H1 (cell line): Measurements from ENCODE around the gene TLK2. TPM values are rescaled to one million over a fixed set of nuclear protein-coding genes. Genes with fewer than 3 reads are reported as not detected.

Experiments used
- CTCF ChIA-PET: fragments of 300-600 bp; sonication (Branson Sonifier 250); formaldehyde crosslinking; loops from one replicate; lab custom pipeline; 2021; ENCODE audit not compliant: partially characterized antibody; lab: Charles Lee
- POLR2A ChIA-PET: fragments of 300-600 bp; sonication (Branson Sonifier 250); formaldehyde crosslinking; loops from one replicate; lab custom pipeline; 2021; ENCODE audit warnings: inconsistent platforms; ENCODE audit not compliant: partially characterized antibody; lab: Charles Lee
- DNase-seq, 2 experiments: peaks; one replicate each; pipeline versions ENCODE4 v3.0.0 to v3.0.0-alpha.2; 2010 to 2022; ENCODE audit warnings: low spot score in 2 of 2, low read depth in 1 of 2, mixed read lengths in 1 of 2
- FAIRE-seq: peaks from 2 replicates; lab custom pipeline; 2011; peaks lifted over from hg19 to GRCh38; lab: Jason Lieb, UNC
- H2AFZ ChIP-seq: 2 replicates; pipeline ENCODE4 v1.8.1; 2012; ENCODE audit warnings: low read length, inconsistent platforms
- H2AK5ac ChIP-seq: 2 replicates; pipeline ENCODE4 v1.6.1; 2013; ENCODE audit warnings: low read depth, low read length
- H2BK120ac ChIP-seq: replicated peaks from 2 replicates; pipeline ENCODE3; 2013; ENCODE audit warnings: low read depth, low read length, inconsistent platforms
- H2BK12ac ChIP-seq: 2 replicates; pipeline ENCODE4 v1.6.1; 2013; ENCODE audit warnings: low read depth, low read length
- H2BK15ac ChIP-seq: 2 replicates; pipeline ENCODE4 v1.6.1; 2013; ENCODE audit warnings: low read length
- H2BK20ac ChIP-seq: 2 replicates; pipeline ENCODE4 v1.6.1; 2013; ENCODE audit warnings: low read length
- H2BK5ac ChIP-seq: 2 replicates; pipeline ENCODE4 v1.6.1; 2013; ENCODE audit warnings: low read depth, low read length
- H3K14ac ChIP-seq: 2 replicates; pipeline ENCODE4 v1.6.1; 2013; ENCODE audit warnings: inconsistent platforms; ENCODE audit not compliant: insufficient read length
- H3K18ac ChIP-seq: 2 replicates; pipeline ENCODE4 v1.6.1; 2013; ENCODE audit warnings: low read length; ENCODE audit errors: extremely low read depth
- H3K23ac ChIP-seq: 2 replicates; pipeline ENCODE4 v1.6.1; 2013; ENCODE audit warnings: inconsistent platforms; ENCODE audit not compliant: insufficient read length
- H3K23me2 ChIP-seq: 2 replicates; pipeline ENCODE4 v1.6.1; 2013; ENCODE audit warnings: low read depth, low read length
- H3K27ac ChIP-seq: 2 replicates; pipeline ENCODE4 v1.6.1; 2011; ENCODE audit warnings: low read depth, low read length, inconsistent platforms
- H3K27me3 ChIP-seq, 4 experiments: replicated peaks in 1 of 4; 1 replicate in 1 of 4; 2 replicates in 3 of 4; pipeline versions ENCODE4 v1.6.1 to v1.8.1; 2011 to 2013; ENCODE audit warnings: low read length in 3 of 4, mild to moderate bottlenecking in 3 of 4, inconsistent platforms in 2 of 4, mixed read lengths in 2 of 4, moderate library complexity in 1 of 4; ENCODE audit not compliant: control insufficient read depth in 3 of 4, insufficient read depth in 3 of 4; ENCODE audit errors: extremely low read depth in 1 of 4
- H3K36me3 ChIP-seq, 4 experiments: 2 replicates each; pipeline versions ENCODE4 v1.6.1 to v1.8.1; 2011 to 2013; ENCODE audit warnings: mild to moderate bottlenecking in 4 of 4, low read length in 3 of 4, moderate library complexity in 2 of 4, control low read depth in 1 of 4, inconsistent platforms in 1 of 4; ENCODE audit not compliant: insufficient read depth in 4 of 4, control insufficient read depth in 2 of 4
- H3K4ac ChIP-seq: replicated peaks from 2 replicates; pipeline ENCODE3; 2013; ENCODE audit warnings: low read length, low read depth, mixed read lengths, inconsistent platforms; ENCODE audit not compliant: insufficient read length
- H3K4me1 ChIP-seq, 4 experiments: replicated peaks in 1 of 4; 1 replicate in 1 of 4; 2 replicates in 3 of 4; pipeline versions ENCODE4 v1.6.1 to v1.8.1; 2011 to 2013; ENCODE audit warnings: low read length in 3 of 4, inconsistent platforms in 2 of 4, mixed read lengths in 1 of 4; ENCODE audit not compliant: insufficient read depth in 4 of 4, control insufficient read depth in 3 of 4
- H3K4me2 ChIP-seq, 2 experiments: 2 replicates each; pipeline versions ENCODE4 v1.6.1 to v1.8.1; 2011 to 2013; ENCODE audit warnings: low read depth in 2 of 2, low read length in 2 of 2, control low read depth in 1 of 2, inconsistent platforms in 1 of 2, mild to moderate bottlenecking in 1 of 2; ENCODE audit not compliant: insufficient read depth in 1 of 2
- H3K4me3 ChIP-seq, 4 experiments: fragments of 200-600, 300-600 bp in 1 of 4; sonication (generic), shearing (Covaris generic), sonication (Bioruptor Twin) in 1 of 4; 2 replicates each; pipeline versions ENCODE4 v1.5.1 to v1.8.1; 2011 to 2016; ENCODE audit warnings: low read length in 4 of 4, low read depth in 3 of 4, control low read depth in 2 of 4, inconsistent platforms in 2 of 4, mild to moderate bottlenecking in 2 of 4, mixed read lengths in 1 of 4, moderate library complexity in 1 of 4; ENCODE audit not compliant: insufficient read depth in 2 of 4; ENCODE audit errors: extremely low read depth in 1 of 4
- H3K56ac ChIP-seq: replicated peaks from 2 replicates; pipeline ENCODE3; 2013; ENCODE audit warnings: low read depth, mild to moderate bottlenecking, mixed read lengths, low read length, inconsistent platforms; ENCODE audit not compliant: insufficient read length
- H3K79me1 ChIP-seq: 2 replicates; pipeline ENCODE4 v1.6.1; 2013; ENCODE audit warnings: low read depth, low read length, control low read depth
- H3K79me2 ChIP-seq, 2 experiments: 2 replicates each; pipeline versions ENCODE4 v1.6.1 to v1.8.1; 2012 to 2013; ENCODE audit warnings: low read length in 2 of 2, mild to moderate bottlenecking in 2 of 2, inconsistent platforms in 1 of 2; ENCODE audit not compliant: insufficient read depth in 2 of 2, control insufficient read depth in 1 of 2
- H3K9ac ChIP-seq, 4 experiments: replicated peaks in 1 of 4; 1 replicate in 1 of 4; 2 replicates in 3 of 4; pipeline versions ENCODE4 v1.6.1 to v1.8.1; 2011 to 2013; ENCODE audit warnings: low read depth in 3 of 4, low read length in 3 of 4, control low read depth in 2 of 4, mild to moderate bottlenecking in 2 of 4, moderate library complexity in 2 of 4, inconsistent platforms in 1 of 4; ENCODE audit errors: extremely low read depth in 1 of 4
- H3K9me3 ChIP-seq, 2 experiments: 2 replicates each; pipeline versions ENCODE4 v1.6.1 to v1.8.1; 2012 to 2013; ENCODE audit warnings: mild to moderate bottlenecking in 2 of 2, moderate library complexity in 2 of 2, control low read depth in 1 of 2, inconsistent platforms in 1 of 2, low read depth in 1 of 2, low read length in 1 of 2, mixed read lengths in 1 of 2; ENCODE audit not compliant: insufficient read depth in 2 of 2
- H4K20me1 ChIP-seq, 2 experiments: replicated peaks in 1 of 2; 2 replicates each; pipeline versions ENCODE3 to v1.8.1; 2011 to 2013; ENCODE audit warnings: inconsistent platforms in 2 of 2, low read length in 2 of 2, mild to moderate bottlenecking in 1 of 2; ENCODE audit not compliant: insufficient read depth in 2 of 2, control insufficient read depth in 1 of 2
- H4K5ac ChIP-seq: 2 replicates; pipeline ENCODE4 v1.6.1; 2013; ENCODE audit warnings: low read length, low read depth, mixed read lengths, inconsistent platforms; ENCODE audit not compliant: insufficient read length
- H4K8ac ChIP-seq: 2 replicates; pipeline ENCODE4 v1.8.0; 2013; ENCODE audit warnings: mild to moderate bottlenecking, moderate library complexity, low read length, inconsistent platforms; ENCODE audit not compliant: insufficient read depth; ENCODE audit errors: extremely low read depth
- H4K91ac ChIP-seq: replicated peaks from 2 replicates; pipeline ENCODE3; 2013; ENCODE audit warnings: low read length, mixed read lengths, inconsistent platforms; ENCODE audit not compliant: insufficient read length
- ATF3 ChIP-seq: IDR thresholded peaks from 2 replicates; pipeline ENCODE4 v1.6.1; 2011; ENCODE audit warnings: low read depth, mild to moderate bottlenecking, low read length; ENCODE audit not compliant: insufficient read depth
- CHD1 ChIP-seq: IDR thresholded peaks from 2 replicates; pipeline ENCODE4 v1.6.1; 2012; ENCODE audit warnings: low read depth, low read length, improper control_type of control experiment
- CTBP2 ChIP-seq: IDR thresholded peaks from 2 replicates; pipeline ENCODE4 v1.7.0; 2011; ENCODE audit warnings: borderline replicate concordance, mild to moderate bottlenecking, moderate library complexity, mixed read lengths, low read length; ENCODE audit not compliant: insufficient read depth, insufficient read length
- E2F6 ChIP-seq: IDR thresholded peaks from 2 replicates; pipeline ENCODE4 v1.6.1; 2012; ENCODE audit warnings: inconsistent platforms
- FOSL1 ChIP-seq: IDR thresholded peaks from 2 replicates; pipeline ENCODE4 v1.6.1; 2011; ENCODE audit warnings: mild to moderate bottlenecking, low read depth, low read length, moderate library complexity; ENCODE audit not compliant: insufficient read depth
- KDM5A ChIP-seq: fragments of 200-600 bp; IDR thresholded peaks from 2 replicates; pipeline ENCODE4 v1.7.1; 2012; ENCODE audit warnings: mild to moderate bottlenecking, low read length, inconsistent platforms, mixed read lengths
- PHF8 ChIP-seq: fragments of 200-600 bp; sonication (generic); conservative IDR thresholded peaks from 2 replicates; pipeline ENCODE4 v1.7.1; 2012; ENCODE audit warnings: low read depth, mild to moderate bottlenecking, inconsistent platforms, low read length, moderate library complexity
- SAP30 ChIP-seq: fragments of 300-600 bp; sonication (generic); IDR thresholded peaks from 2 replicates; pipeline ENCODE4 v1.7.1; 2012; ENCODE audit warnings: low read length, moderate library complexity, mild to moderate bottlenecking, inconsistent platforms; ENCODE audit not compliant: insufficient read depth, insufficient replicate concordance
- TBP ChIP-seq: IDR thresholded peaks from 2 replicates; pipeline ENCODE4 v1.6.1; 2011; ENCODE audit warnings: low read depth, low read length, improper control_type of control experiment
- ZNF274 ChIP-seq: IDR thresholded peaks from 2 replicates; pipeline ENCODE4 v1.7.0; 2012; ENCODE audit warnings: low read length, borderline replicate concordance; ENCODE audit errors: extremely low read depth
- WGBS, 2 experiments: shearing (Covaris generic) in 1 of 2; methylation state at CpG; one replicate each; pipeline versions ENCODE4 v1.1.6 to v1.1.7; 2013 to 2015; ENCODE audit warnings: low lambda C conversion rate in 2 of 2, mixed read lengths in 2 of 2, inconsistent platforms in 1 of 2, low coverage in 1 of 2, missing lambda C conversion rate in 1 of 2; ENCODE audit not compliant: insufficient replicate concordance in 2 of 2, insufficient coverage in 1 of 2, insufficient read length in 1 of 2; ENCODE audit errors: extremely low coverage in 1 of 2, missing lambda C conversion rate in 1 of 2; 5-methylcytosine and 5-hydroxymethylcytosine counted together
- polyA plus RNA-seq, 7 experiments: library from polyadenylated mRNA; depleted of rRNA in 3 of 7; stranded (reverse) in 5 of 7; unstranded in 2 of 7; fragments of >200 nt in 5 of 7; fragments of 200-250 nt in 2 of 7; gene quantifications; 1 replicate in 5 of 7; 2 replicates in 1 of 7; 4 replicates in 1 of 7; pipeline versions ENCODE4 v1.2.1 to v1.2.3, GENCODE V29; 2011 to 2013; ENCODE audit warnings: missing spikeins in 2 of 7, mixed read lengths in 2 of 7
- total RNA-seq: library from RNA; stranded (reverse); fragmentation: NEBNext Ultra II Directional; extraction: Animal tissue kit (Norgen Biotek cat#: 25700); gene quantifications from 2 replicates; pipeline ENCODE4 v1.2.1, GENCODE V29; 2021

Gene TLK2
- total and polyA plus RNA-seq, 2 of the 8 experiments (the other 6 are each of a cell fraction or from before 2014, with no cell fraction given): 43.1 to 59.9 TPM

DNA sequence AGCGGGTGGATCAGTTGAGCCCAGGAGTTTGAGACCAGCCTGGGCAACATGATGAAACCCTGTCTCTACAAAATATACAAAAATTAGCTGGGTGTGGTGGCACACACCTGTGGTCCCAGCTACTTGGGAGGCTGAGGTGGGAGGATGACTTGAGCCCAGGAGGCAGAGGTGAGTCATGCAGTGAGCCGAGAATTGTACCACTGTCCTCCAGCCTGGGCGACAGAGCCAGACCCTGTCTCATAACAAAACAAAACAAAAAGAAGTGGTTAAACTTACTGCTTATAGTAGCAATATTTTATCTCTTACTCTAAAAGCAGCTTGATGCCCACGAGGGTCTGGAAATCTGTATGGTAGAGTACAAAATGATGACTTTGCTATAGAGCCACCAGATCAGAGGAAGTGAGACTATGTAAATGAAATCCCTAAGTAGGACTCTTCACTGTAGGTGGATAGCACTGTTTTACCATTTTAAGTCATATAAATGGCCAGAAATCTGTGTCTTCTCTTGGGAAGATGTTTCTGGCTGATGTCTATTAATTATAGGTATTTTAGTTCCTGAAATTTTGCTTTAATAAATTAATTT, 88.5 kb downstream of the TLK2 start:
- H4K8ac ChIP-seq: no peak overlapping the region
- no peak overlapping the region for H3K9ac ChIP-seq
- no peak overlapping the region for H2BK5ac ChIP-seq
- H3K4me2 ChIP-seq: no peak overlapping the region
- DNase-seq: no peak
- H3K4me1 ChIP-seq: no peaks in the 10 kb centered on the region
- 87% methylated on average over 4 of the region's 4 CpGs; no CpG with 5 or more reads in 1 of the 2 experiments for WGBS, 2 experiments
- H3K4me3 ChIP-seq: no peak overlapping the region
- H3K9me3 ChIP-seq: no peaks in the 10 kb centered on the region
- no peak overlapping the region for H3K18ac ChIP-seq
- H4K91ac ChIP-seq: no peak overlapping the region
- no peak overlapping the region for H2BK15ac ChIP-seq
- H4K20me1 ChIP-seq: peaks cover 0 to 3% of the 10 kb centered on the region in 2 experiments
- H4K5ac ChIP-seq: no peak overlapping the region
- no peak overlapping the region for H2BK12ac ChIP-seq
- H2BK120ac ChIP-seq: no peak overlapping the region
- H2AK5ac ChIP-seq: no peak overlapping the region
- CTCF ChIA-PET: interaction anchor here (1.1 kb wide), 1 partner anchor 47 kb away, joined by 4 read pairs; no protein-coding TSS in a partner anchor
- no peak for FAIRE-seq
- no peak overlapping the region for H3K4ac ChIP-seq
- H3K14ac ChIP-seq: no peak overlapping the region
- H3K79me2 ChIP-seq: no peaks in the 10 kb centered on the region
- no peaks in the 10 kb centered on the region for H3K23me2 ChIP-seq
- no peak overlapping the region for H2AFZ ChIP-seq
- H3K27ac ChIP-seq: no peak overlapping the region
- H3K27me3 ChIP-seq: no peaks in the 10 kb centered on the region
- H3K23ac ChIP-seq: no peak overlapping the region
- H2BK20ac ChIP-seq: no peak overlapping the region
- POLR2A ChIA-PET: no interaction called here
- H3K79me1 ChIP-seq: no peaks in the 10 kb centered on the region
- no peak overlapping the region for H3K56ac ChIP-seq
- peaks cover 2 to 30% (median 14%) of the 10 kb centered on the region in 4 experiments; a peak in 6 of 8 replicates for H3K36me3 ChIP-seq
- no peak for TF ChIP-seq KDM5A
- TF ChIP-seq CHD1: no peak
- no peak for TF ChIP-seq PHF8
- no peak for TF ChIP-seq FOSL1
- TF ChIP-seq ATF3: no peak
- TF ChIP-seq E2F6: no peak
- no peak for TF ChIP-seq CTBP2
- no peak for TF ChIP-seq ZNF274
- no peak for TF ChIP-seq SAP30
- TF ChIP-seq TBP: no peak
